Measurements from ENCODE around the gene DDIT4.

- no peak for TF ChIP-seq SIN3A (IDR thresholded peaks at IDR 0.05; ENCODE audit: borderline replicate concordance, insufficient read depth, low read length)
- no peak for TF ChIP-seq TAF1 (IDR thresholded peaks at IDR 0.05; ENCODE audit: borderline replicate concordance, insufficient read depth, low read length)
- no peak for TF ChIP-seq POLR2AphosphoS5 (IDR thresholded peaks at IDR 0.05; ENCODE audit: low read depth, low read length)
- TF ChIP-seq REST (IDR thresholded peaks at IDR 0.05; ENCODE audit: insufficient read depth in 1 of 2, low read depth in 2 of 2, low read length in 2 of 2), result no peak
- TF ChIP-seq FOXP2 (optimal IDR thresholded peaks at IDR 0.05; ENCODE audit: borderline replicate concordance, extremely low read depth, extremely low read length, insufficient read depth), result no peak
Measured at GRCh38 chr10:72283131-72283530, 9.4 kb downstream of the DDIT4 start.

Measured in PFSK-1 (cell line).